CD4-positive, alpha-beta T cell treated with Interleukin-17A for 1 hour (primary cell): Measurements from ENCODE around the gene UMODL1.
A peak's percentile ranks its signal among the peaks of the same experiment; 100 is the strongest.

ENCODE experiments used
- DNase-seq: peaks from one replicate; pipeline ENCODE4 v3.0.0-alpha.2; 2020

Gene UMODL1

DNA sequence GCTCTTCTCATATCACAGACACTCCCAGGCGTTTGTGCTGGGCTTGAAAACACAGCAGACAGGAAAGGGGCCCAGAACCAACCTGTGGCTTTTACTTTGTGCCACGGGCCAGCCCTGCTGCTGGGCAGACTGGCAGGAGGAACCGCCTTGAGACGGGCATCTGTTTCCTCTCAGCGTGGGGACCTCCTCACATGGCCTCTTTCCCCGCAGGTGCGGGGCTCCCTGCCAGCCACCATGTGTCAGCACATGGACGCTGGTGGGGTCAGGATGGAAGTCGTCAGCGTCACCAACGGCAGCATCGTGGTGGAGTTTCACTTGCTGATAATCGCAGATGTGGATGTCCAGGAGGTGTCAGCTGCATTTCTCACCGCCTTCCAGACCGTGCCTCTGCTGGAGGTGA, 47.8 kb downstream of the UMODL1 start:
- DNase-seq, result peak; percentile 7

DNA sequence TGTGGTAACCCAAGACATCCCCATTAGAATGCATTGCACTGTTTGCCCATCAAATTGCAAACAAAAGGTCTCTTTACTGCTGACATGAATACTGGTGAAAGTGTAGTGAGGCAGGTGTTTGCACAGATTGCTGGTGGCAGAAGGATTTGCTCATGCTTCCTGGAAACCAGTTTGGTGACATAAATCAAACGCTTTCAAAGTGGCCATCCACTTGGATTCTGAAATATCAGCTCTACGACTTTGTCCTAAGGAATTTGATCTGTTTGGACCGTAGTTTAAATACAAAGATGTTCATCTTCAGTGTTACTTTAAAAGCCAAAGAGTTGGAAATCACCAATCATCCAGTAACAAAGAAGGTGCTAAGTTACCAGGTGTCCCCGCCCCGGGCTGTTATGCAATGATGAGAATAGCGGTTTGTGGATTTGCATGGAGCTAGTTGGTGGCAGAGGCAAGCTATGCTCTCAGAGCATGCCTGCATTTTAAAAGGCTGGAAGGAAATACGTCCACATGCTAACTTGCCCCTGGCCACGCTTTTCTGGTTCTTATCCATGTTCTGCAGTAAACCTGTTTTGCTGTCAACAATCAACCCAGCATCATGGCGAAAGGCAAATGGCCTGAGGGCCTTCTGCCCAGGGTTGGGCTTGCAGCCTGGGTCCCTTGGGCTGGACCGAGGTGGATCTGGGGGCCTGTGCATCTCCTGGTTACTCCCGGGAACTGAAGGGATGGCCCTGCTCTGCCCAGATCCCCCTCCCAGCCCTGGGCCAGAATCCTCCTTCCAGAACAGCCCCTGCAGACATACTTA, 49.2 kb downstream of the UMODL1 start:
- no peak for DNase-seq

DNA sequence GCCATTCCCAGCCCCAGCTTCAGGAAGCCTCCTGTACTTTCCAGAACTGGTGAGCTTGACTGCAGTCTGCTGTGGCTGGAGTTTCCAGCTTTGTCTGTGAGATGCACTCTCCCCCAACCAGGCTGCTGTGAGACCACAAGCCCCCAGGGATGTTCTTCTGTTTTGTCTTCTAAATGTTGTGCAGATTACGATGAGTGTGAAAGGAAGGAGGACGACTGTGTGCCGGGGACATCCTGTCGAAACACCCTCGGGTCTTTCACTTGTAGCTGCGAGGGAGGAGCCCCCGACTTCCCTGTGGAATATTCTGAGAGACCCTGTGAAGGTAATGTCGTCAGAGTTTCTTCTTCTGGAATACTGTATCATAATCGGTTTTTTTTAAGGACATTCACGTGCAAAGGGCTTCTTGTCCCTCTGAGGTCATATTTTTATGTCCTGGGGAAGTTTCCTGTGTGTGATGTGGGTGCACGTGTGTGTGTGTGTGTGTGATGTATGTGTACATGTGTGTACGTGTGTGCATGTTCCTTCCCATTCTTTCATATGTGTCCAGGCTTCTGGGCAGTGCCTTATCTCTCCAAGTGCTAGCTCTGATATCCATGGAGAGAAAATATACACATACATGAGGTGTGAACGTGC, 49.9 kb downstream of the UMODL1 start:
- DNase-seq, result no peak

DNA sequence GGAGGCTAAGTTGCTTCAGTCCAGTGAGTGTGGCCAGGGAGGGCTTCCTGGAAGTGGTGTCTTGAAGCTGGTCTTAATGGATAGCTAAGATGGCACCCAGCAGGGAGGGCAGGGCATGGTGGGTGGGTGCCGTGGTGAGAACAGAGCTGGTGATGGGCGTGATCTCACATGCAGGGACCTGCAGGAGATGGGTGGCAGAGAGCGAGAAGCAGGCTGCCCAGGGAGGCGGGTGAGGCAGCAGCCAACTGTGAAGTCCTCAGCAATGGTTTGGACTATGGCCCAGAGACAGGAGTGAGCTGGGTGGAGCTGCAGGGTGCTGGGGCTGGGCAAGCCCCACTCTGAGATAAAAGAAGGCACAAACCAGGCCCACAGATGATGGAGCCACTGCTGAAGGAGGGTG, 50.7 kb downstream of the UMODL1 start:
- no peak for DNase-seq

DNA sequence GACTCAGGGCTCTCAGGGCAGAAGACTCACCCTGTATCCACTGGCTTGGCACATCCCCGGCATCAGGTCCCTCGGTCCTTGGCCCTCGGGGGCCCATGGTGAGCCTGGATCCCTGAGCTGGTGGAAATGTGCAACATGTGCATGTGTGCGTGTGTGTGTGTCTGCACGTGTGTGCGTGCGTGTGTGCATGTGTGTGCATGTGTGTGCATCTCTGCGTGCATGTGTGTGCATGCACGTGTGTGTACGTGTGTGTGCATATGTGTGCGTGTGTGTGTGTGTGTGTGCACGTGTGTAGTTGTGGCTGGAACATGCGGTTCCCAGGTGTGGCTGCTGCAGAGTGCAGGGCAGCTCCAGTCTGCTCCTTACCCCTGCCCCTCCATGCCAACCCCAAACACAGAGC, 51.3 kb downstream of the UMODL1 start:
- DNase-seq, result no peak

DNA sequence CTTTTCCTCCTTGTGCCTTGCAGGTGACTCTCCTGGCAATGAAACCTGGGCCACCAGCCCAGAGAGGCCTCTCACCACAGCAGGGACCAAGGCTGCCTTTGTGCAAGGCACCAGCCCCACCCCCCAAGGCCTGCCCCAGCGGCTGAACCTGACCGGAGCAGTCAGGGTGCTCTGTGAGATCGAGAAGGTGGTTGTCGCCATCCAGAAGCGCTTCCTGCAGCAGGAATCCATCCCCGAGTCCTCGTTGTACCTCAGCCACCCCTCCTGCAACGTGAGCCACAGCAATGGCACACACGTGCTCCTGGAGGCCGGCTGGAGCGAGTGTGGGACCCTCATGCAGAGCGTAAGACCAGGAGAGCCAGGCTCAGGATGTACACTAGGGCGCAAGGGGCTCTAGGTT, 51.7 kb downstream of the UMODL1 start:
- no peak for DNase-seq

DNA sequence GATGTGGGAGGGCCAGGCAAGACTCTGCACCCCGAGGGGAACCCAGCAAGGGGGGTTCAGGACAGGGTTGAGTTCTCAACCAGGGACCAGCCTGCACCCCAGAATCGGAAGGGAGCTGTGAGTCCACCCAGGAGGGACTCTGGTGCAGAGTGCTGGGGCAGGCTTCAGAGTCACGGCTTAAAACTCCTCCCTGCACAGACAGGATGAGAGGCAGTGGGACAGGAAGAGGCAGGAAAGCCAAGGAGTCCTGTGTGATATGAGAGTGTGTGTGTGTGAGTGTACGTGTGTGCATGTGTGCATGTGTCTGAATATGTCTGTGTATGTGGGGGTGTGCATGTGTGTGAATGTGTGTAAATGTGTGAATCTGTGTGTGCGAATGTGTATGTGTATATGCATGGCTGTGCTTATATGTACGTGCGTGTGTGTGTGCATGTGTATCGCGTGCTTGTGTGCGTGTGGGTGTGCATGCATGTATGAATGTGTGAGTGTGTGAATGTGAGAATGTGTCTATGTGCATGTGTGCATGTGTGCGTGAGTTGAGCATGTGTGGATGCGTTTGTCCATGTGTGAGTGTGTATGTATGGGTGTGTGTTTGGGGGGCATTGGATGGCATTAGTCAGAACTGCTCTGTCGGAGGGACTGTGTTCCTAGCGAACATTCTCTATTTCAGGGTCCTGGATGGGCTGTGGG, 52.2 kb downstream of the UMODL1 start:
- DNase-seq, result no peak

DNA sequence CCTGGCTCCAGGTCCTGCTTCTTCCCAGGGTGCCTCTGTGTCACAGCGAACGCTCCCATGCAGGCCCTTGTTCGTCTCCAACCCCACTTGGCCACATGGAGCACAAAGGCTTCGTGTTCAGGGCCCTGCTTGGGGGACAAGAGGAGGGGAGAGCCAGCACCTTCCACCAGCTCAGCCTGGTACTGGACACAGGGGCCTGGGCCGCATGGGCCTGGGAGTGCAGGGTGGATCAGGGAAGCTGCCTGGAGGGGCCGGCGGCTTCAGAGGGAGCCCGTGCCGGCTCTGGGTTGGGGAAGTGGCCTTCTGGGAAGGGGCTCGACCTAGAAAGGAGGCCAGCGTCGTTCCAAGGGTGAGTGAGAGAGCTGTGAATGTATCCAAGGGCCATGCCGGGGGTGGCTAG, 53.0 kb downstream of the UMODL1 start:
- no peak for DNase-seq

DNA sequence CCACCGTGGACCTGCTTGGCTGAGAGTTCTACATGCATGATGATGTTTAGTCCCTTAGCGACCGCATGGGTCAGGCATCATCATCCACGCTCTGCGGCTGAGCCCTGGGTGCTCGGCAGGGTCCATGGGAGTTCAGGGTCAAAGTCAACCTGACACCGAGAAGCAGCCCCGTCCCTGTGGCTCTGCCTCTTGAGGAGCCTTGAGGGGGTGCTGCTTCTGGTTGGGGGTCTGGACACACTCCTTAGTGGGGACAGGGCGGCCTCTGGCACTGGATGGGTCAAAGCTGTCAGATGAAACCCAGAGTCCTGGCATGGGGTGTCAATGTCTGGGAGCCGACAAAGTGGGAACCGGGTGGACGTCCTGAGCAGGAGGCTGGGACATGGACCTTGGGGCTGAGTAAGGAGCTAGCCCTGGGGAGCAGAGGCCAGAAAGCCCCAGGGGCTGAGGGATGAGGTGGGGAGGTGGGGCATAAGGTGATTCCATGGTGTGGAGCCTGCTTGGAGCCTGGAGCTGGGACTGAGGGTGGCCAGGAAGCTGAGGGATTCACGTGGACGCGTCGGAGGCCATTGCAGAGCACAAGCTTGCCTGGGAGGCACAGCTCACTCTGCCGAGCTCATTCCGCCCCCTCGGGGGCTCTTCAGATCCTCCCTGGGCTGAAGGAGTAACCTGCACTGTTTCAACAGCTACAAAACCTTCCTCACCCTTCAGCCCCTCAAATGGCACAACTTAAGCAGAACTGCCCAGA, 53.9 kb downstream of the UMODL1 start:
- DNase-seq, result no peak

DNA sequence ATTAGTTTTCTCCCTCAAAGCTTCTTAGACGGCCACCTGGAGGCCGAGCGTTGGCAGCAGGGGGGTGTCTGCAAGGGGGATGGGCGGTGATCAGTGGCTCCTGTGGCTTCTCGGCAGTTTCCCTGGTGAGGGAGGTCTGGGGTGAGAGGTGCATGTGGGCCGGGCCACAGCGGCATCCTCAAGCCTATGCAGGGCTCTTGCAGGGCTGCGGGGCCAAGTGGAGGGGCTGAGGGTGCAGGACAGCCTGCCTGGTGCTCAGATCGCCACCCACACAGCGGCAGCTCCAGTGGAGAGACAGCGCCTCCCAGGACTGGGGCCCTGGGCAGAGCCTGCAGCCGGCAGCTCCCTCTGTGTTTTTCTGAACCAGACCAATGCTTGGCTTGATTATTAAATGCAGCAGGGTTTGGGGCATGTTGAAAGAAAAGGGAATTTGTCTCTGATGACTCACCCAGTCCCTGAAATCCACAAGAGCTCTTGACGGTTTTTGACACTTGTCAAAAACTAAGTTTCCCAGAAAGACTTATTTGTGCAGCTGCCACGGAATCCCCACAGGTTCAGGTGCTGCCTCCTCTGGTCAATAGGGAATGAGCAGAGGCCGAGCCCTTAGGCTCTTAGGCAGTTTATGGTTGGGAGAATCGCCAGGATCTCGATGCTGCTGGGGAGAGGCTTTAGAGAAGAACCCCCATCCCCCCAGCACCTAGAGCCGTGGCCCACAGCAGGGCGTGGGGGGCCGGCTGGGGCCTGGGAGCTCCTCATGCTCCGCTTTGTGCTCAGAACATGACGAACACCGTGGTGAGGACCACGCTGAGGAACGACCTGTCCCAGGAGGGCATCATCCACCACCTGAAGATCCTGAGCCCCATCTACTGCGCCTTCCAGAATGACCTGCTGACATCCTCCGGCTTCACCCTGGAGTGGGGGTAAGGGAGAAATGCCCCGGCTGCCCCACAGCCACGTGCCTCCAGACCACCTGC, 54.7 kb downstream of the UMODL1 start:
- DNase-seq, result no peak

DNA sequence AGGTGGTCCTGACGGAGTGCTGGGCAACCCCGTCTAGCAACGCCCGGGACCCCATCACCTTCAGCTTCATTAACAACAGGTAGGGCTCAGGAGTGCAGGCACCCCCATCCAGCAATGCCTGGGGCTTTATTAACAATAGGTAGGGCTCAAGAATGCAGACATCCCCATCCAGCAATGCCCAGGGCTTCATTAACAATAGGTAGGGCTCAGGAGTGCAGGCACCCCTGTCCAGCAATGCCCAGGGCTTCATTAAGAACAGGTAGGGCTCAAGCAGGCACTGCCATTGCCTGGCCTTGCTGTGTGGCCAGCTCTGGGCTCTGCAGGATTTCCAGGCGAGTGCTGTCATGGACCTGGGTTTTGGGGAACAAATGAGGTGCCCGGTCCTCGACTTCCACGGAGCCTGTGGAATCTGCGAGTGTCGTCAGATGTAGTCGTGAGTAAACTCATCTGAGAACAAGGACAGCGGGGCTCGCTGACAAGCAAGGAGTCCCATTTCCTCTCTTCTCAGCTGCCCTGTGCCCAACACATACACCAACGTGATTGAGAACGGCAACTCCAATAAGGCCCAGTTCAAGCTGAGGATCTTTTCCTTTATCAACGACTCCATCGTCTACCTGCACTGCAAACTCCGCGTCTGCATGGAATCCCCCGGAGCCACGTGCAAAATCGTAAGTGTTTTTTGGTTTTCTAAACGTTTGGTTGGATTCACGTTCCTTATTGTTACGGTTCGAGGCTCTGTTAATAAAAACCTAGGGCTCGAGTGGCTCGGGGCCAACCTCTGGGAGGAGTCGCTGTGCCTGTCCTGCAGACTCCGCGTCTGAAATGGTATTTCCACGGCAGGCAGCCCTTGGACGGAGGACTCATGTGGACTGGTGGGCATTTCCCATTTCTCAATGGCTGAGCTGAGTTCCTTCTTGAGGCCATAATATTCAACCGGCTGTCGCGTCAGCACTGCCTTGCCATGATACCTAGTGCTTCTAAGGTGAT, 56.3 kb downstream of the UMODL1 start:
- no peak for DNase-seq

DNA sequence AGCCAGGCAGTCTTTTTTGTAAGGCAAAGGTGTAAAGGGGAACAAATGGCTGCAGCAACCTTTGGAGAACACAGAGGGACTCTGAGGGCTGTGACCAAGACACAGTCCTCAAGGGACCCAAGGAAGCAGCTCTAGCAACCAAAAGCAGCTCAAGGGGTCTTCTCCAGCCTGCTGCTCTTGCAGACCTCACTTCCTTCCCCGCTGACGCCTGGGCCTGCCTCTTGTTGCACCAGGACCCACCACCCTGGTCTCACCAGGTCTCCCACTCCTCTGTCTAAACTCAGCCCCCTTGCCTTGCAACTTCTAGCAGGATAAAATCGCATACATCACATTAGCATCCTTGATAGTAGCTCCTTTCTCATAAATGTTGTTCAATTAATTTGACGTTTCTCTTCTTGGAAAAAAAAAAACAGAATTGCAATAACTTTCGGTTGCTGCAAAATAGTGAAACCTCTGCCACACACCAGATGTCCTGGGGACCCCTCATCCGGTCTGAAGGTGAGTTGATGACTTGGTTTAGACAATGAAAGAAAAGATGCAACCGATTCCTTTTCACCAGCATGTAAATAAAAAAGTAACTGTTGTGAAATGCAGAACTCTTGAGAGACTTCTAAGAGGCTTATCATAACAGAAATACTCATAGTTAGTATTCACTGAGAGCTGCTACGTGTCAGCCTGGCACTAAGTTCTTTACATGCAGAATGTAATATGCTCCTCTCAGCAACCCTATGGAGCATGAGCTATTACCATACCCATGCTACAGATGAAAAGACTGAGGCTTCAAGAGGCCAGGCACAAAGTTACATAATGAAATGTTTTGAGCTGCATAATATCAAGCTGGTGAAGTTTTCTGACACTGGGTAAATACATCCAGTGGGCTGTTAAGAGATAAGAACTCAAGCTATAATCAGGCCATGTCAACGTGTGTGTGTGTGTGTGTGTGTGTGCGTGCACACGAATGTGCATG, 58.5 kb downstream of the UMODL1 start:
- DNase-seq, result no peak

DNA sequence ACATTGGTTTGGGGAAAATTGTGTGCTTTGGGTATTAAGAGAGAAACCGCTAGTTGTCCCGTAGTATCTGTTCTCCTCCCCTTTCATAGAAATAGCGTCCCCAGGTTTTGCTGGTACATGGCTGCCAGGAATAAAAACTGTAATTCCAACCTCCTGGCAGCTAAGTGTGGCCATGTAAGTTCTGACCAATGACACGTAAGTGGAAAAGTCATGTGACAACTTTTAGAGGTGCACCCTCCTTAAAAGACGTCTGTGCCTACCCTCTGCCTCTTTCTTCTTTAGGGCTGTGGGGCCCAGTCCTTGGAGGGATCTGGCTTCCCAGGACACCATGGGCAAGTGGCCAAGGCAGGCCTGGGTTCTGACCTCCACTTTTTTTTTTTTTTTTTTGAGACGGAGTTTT, 59.3 kb downstream of the UMODL1 start:
- no peak for DNase-seq

DNA sequence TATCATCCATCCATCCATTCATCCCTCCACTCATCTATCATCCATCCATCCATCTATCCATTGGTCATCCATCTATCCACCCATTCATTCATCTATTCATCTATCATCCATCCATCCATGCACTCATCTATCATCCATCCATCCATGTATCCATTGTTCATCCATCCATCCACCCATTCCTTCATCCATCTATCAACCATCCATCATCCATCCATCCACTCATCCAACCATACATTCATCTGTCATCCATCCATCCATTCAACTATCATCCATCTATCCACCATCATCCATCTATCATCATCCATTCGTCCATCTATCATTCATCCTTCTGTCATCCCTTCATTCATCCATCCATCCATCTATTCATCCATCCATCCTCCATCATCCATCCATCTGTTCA, 61.1 kb downstream of the UMODL1 start:
- DNase-seq, result no peak

DNA sequence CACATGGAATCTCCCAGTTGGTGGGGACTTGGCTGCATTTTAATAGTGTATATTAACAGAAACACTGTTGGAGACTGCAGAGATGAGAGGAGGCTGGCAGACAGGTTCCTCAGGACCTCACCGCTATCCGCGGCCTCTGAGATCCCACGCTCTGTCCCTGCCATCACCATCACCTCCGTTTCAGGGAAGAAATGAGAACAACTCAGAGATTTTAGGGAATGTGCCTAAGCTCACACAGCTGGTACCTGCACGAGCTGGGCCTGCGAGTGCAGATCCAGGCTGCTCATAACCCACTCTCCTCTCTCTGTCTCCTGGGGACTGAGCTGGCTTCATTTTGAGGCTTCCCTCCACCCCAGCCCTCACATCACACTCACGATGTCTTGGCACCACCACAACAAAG, 62.0 kb downstream of the UMODL1 start:
- no peak for DNase-seq

DNA sequence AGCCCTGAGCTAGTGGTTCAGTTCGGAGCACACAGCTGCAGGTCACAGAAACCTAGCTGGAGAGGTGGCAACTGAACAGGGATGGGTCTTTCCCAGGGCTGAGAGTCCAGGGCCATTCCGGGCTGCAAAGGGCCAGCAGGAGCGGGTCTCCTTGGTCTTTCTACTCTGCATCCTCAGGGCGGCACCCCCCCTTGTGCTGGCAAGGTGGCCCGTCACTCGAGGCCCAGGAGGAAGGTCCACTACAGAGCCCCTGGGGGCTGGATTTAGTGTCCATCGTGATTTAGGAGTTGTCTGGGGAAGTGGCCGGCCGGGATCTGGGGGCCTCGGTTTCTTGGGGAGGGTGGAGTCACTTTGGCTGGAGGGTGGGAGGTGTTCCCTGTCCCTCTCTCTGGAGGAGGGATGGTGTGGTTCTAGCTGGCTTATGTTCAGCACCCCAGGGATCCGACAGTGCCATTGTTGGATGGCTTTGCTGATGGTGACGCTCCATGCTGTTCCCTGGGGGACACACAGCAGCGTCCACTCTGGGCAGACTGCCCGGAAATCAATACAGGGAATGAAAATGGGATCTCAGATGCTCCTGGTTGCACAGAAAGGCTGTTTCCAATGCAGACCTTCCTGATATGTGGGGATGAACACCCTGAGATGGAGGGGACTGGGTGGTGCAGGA, 64.4 kb downstream of the UMODL1 start:
- DNase-seq, result no peak

DNA sequence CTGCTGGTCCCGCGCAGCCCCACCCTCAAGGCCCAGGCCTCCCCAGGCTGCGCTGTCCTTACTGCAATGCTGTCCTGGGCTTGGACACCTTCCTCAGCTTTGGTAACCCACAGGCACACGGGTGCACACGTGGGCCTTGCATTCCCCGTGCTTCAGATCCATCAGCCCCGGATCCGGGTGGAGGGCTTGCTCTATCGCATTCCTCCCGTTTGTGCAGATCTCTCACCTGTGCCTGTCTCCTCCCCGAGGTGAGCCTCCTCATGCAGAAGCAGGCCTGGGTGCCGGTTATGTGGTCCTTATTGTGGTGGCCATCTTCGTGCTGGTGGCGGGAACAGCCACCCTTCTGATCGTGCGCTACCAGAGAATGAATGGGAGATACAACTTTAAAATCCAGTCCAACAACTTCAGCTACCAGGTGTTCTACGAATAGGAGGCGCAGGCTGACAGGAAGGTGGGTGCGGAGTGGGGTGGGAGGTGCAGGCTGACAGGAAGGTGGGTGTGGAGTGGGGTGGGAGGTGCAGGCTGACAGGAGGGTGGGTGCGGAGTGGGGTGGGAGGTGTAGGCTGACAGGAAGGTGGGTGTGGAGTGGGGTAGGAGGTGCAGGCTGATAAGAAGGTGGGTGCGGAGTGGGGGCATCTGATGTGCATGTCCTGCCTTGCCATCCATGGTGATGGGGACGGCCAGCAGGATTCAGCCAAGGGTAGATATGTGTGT, 66.2 kb downstream of the UMODL1 start:
- DNase-seq, result no peak

DNA sequence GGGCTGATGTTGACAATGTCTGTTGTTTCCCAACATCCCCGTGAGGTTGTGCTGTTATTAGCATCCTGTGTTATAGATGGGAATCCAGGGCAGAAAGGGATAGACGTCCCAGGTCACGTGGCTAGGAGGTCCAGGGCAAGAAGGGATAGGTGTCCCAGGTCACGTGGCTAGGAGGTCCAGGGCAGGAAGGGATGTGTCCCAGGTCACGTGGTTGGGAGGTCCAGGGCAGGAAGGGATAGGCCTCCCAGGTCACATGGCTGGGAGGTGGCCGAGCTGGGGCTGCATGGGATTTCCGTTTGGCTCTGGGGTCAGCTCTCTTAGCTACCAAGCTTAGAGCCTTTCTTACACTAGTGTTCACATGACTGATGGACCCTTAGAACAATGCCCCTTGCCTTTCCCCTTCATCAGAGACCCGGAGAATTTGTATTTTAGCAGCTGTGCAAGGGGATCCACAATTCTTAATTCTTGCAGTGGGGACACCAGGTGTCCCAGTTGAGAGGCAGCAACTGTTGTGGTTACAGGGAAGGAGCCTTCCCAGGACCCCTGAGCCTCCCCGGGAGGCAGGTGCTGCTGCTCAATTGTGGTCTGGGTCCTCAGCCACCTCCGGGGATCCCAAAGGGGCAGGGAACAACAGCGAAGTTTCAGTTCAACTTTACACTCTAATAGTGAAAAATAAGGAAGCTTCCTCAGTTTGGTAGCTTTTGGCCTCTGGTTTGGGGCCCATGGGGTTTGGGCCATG, 69.2 kb downstream of the UMODL1 start:
- no peak for DNase-seq
